ENCODE results near the gene OR51B4.

DNA sequence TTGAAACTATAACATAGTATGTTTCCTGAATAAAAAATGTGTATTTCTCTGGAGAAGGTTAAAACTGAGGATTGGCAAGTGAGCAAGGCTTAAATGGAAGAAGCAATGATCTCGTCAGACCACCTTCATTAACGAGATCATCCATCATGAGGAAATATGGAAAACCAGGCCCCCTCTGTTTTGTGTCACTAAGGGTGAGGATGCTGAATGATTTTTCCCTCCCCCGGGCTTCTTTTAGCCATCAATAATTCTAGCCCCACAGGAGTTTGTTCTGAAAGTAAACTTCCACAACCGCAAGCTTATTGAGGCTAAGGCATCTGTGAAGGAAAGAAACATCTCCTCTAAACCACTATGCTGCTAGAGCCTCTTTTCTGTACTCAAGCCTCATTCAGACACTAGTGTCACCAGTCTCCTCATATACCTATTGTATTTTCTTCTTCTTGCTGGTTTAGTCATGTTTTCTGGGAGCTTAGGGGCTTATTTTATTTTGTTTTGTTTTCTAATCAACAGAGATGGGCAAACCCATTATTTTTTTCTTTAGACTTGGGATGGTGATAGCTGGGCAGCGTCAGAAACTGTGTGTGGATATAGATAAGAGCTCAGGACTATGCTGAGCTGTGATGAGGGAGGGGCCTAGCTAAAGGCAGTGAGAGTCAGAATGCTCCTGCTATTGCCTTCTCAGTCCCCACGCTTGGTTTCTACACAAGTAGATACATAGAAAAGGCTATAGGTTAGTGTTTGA lies 26.2 kb downstream of the OR51B4 start:
- no peak for TF ChIP-seq EZH2 (IDR thresholded peaks at IDR 0.05; ENCODE audit: borderline replicate concordance, low read length)
- TF ChIP-seq, protein P1, sequence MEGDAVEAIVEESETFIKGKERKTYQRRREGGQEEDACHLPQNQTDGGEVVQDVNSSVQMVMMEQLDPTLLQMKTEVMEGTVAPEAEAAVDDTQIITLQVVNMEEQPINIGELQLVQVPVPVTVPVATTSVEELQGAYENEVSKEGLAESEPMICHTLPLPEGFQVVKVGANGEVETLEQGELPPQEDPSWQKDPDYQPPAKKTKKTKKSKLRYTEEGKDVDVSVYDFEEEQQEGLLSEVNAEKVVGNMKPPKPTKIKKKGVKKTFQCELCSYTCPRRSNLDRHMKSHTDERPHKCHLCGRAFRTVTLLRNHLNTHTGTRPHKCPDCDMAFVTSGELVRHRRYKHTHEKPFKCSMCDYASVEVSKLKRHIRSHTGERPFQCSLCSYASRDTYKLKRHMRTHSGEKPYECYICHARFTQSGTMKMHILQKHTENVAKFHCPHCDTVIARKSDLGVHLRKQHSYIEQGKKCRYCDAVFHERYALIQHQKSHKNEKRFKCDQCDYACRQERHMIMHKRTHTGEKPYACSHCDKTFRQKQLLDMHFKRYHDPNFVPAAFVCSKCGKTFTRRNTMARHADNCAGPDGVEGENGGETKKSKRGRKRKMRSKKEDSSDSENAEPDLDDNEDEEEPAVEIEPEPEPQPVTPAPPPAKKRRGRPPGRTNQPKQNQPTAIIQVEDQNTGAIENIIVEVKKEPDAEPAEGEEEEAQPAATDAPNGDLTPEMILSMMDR (conservative IDR thresholded peaks at IDR 0.05 in 1 of 2, IDR thresholded peaks at IDR 0.05 in 1 of 2; ENCODE audit: extremely low read depth in 1 of 2, insufficient read depth in 1 of 2, low read depth in 1 of 2, low read length in 2 of 2): no peak
